Measurements from ENCODE around the gene OS9.

OS9 gene

GRCh38 chr12:57754411-57755193, 60.7 kb downstream of the OS9 start, which contains the start of gene MARCHF9:
MARCHF9 (plus strand) TSS chr12:57755103; CDS start chr12:57755529, 426 bp downstream.
- peak; percentile 37 for DNase-seq

GRCh38 chr12:57755194-57755453, 61.2 kb downstream of the OS9 start:
- no peak for DNase-seq

GRCh38 chr12:57755454-57756372, 61.8 kb downstream of the OS9 start:
- DNase-seq: no peak

- DNase-seq: no peak
These were observed 62.7 kb downstream of the OS9 start for GRCh38 chr12:57756406-57757341.

GRCh38 chr12:57757771-57758170, 63.8 kb downstream of the OS9 start:
- DNase-seq: no peak

GRCh38 chr12:57758552-57759359, 64.8 kb downstream of the OS9 start:
- DNase-seq: no peak

GRCh38 chr12:57759360-57759980, 65.5 kb downstream of the OS9 start:
- no peak for DNase-seq

GRCh38 chr12:57760347-57760982, 66.5 kb downstream of the OS9 start:
- DNase-seq: no peak

GRCh38 chr12:57761391-57761998, 67.6 kb downstream of the OS9 start:
- DNase-seq: no peak

- DNase-seq: no peak
These were observed 68.5 kb downstream of the OS9 start for GRCh38 chr12:57762463-57762862.

- DNase-seq: no peak
These were observed 70.1 kb downstream of the OS9 start for GRCh38 chr12:57763881-57764661.

- no peak for DNase-seq
These were observed 70.7 kb downstream of the OS9 start for GRCh38 chr12:57764662-57765002.

- DNase-seq: no peak
These were observed 71.2 kb downstream of the OS9 start for GRCh38 chr12:57765003-57765697.

GRCh38 chr12:57765698-57766463, 71.9 kb downstream of the OS9 start:
- DNase-seq: no peak

- DNase-seq: peak; percentile 12
These were observed 72.8 kb downstream of the OS9 start, which contains the start of gene CYP27B1 for GRCh38 chr12:57766464-57767304. CYP27B1 (minus strand) TSS chr12:57767078; CDS start chr12:57767041, 37 bp downstream.

- DNase-seq: no peak
These were observed 73.4 kb downstream of the OS9 start for GRCh38 chr12:57767305-57767698.

- DNase-seq: no peak
These were observed 73.9 kb downstream of the OS9 start for GRCh38 chr12:57767876-57768275.

All from NCI-H1092 treated with DMSO at 0.1 percent for 48 hours (cell line).